ENCODE results near the gene CACNA1B.

The CACNA1B gene

GRCh38 chr9:137969685-137970084 is 92.1 kb downstream of the CACNA1B start:
- DNase-seq, result no peak

GRCh38 chr9:137970098-137970497 is 92.5 kb downstream of the CACNA1B start:
- no peak for DNase-seq

GRCh38 chr9:137970686-137971476 is 93.3 kb downstream of the CACNA1B start:
- DNase-seq, result no peak

- DNase-seq, result no peak
Observed at GRCh38 chr9:137971477-137972138, 94.0 kb downstream of the CACNA1B start.

- DNase-seq, result no peak
Observed at GRCh38 chr9:137972355-137972987, 94.9 kb downstream of the CACNA1B start.

- no peak for DNase-seq
Observed at GRCh38 chr9:137972988-137973470, 95.4 kb downstream of the CACNA1B start.

GRCh38 chr9:137973829-137974416 is 96.3 kb downstream of the CACNA1B start:
- DNase-seq, result no peak

- DNase-seq, result no peak
Observed at GRCh38 chr9:137974746-137975526, 97.4 kb downstream of the CACNA1B start.

GRCh38 chr9:137975527-137975913 is 97.9 kb downstream of the CACNA1B start:
- DNase-seq, result no peak

GRCh38 chr9:137975936-137976565 is 98.5 kb downstream of the CACNA1B start:
- DNase-seq, result no peak

- DNase-seq, result no peak
Observed at GRCh38 chr9:137977571-137978261, 100.1 kb downstream of the CACNA1B start.

- DNase-seq, result no peak
Observed at GRCh38 chr9:137978262-137978714, 100.7 kb downstream of the CACNA1B start.

GRCh38 chr9:137982200-137982599 is 104.6 kb downstream of the CACNA1B start:
- no peak for DNase-seq

GRCh38 chr9:137984005-137984404 is 106.4 kb downstream of the CACNA1B start:
- DNase-seq, result no peak

- DNase-seq, result no peak
Observed at GRCh38 chr9:137984520-137985257, 107.1 kb downstream of the CACNA1B start.

- no peak for DNase-seq
Observed at GRCh38 chr9:137985637-137986071, 108.1 kb downstream of the CACNA1B start.

GRCh38 chr9:137986268-137987099 is 108.9 kb downstream of the CACNA1B start:
- no peak for DNase-seq

- no peak for DNase-seq
Observed at GRCh38 chr9:137987244-137988030, 109.9 kb downstream of the CACNA1B start.

GRCh38 chr9:137988051-137988450 is 110.5 kb downstream of the CACNA1B start:
- DNase-seq, result no peak
